ENCODE results near the gene C2CD2. TPM values are rescaled to one million over a fixed set of nuclear protein-coding genes. Genes with fewer than 3 reads are reported as not detected.

Gene C2CD2
- total and polyA plus RNA-seq, 2 experiments from 2014 or later, result 6.4 to 13.9 TPM

- H3K9me3 ChIP-seq (ENCODE audit: low read depth), result no peaks in the 10 kb centered on the region
- H3K36me3 ChIP-seq (replicated peaks; ENCODE audit: insufficient read depth, low read depth), result no peaks in the 10 kb centered on the region
- WGBS (ENCODE audit: low lambda C conversion rate, missing lambda C conversion rate), result 92% methylated on average over 5 of the region's 5 CpGs
- H3K79me2 ChIP-seq, result no peaks in the 10 kb centered on the region
- no peaks in the 10 kb centered on the region for H3K9me2 ChIP-seq (replicated peaks; ENCODE audit: insufficient read depth)
- no peak overlapping the region for H2AFZ ChIP-seq
- no peak for TF ChIP-seq EZH2 (IDR thresholded peaks at IDR 0.05; ENCODE audit: borderline replicate concordance)
- no peaks in the 10 kb centered on the region for H4K20me1 ChIP-seq (ENCODE audit: insufficient read depth, poor library complexity, severe bottlenecking)
- no peaks in the 10 kb centered on the region for H3K27me3 ChIP-seq
- H3K4me3 ChIP-seq, result no peak overlapping the region
- DNase-seq (ENCODE audit: low spot score), result no peak
- no peaks in the 10 kb centered on the region for H3K4me1 ChIP-seq (ENCODE audit: insufficient read depth)
- H3K27ac ChIP-seq, result no peak overlapping the region
- no peak overlapping the region for H3K4me2 ChIP-seq
Measured at GRCh38 chr21:41970106-41970391, 16.2 kb upstream of the C2CD2 start.

- no peak overlapping the region for H3K4me3 ChIP-seq
- 82% methylated on average over 4 of the region's 4 CpGs for WGBS (ENCODE audit: low lambda C conversion rate, missing lambda C conversion rate)
- no peaks in the 10 kb centered on the region for H3K9me2 ChIP-seq (replicated peaks; ENCODE audit: insufficient read depth)
- no peaks in the 10 kb centered on the region for H3K9me3 ChIP-seq (ENCODE audit: low read depth)
- no peaks in the 10 kb centered on the region for H3K79me2 ChIP-seq
- TF ChIP-seq EZH2phosphoT487 (IDR thresholded peaks at IDR 0.05; ENCODE audit: low read depth, severe bottlenecking, unreplicated experiment), result no peak
- TF ChIP-seq, protein P1, sequence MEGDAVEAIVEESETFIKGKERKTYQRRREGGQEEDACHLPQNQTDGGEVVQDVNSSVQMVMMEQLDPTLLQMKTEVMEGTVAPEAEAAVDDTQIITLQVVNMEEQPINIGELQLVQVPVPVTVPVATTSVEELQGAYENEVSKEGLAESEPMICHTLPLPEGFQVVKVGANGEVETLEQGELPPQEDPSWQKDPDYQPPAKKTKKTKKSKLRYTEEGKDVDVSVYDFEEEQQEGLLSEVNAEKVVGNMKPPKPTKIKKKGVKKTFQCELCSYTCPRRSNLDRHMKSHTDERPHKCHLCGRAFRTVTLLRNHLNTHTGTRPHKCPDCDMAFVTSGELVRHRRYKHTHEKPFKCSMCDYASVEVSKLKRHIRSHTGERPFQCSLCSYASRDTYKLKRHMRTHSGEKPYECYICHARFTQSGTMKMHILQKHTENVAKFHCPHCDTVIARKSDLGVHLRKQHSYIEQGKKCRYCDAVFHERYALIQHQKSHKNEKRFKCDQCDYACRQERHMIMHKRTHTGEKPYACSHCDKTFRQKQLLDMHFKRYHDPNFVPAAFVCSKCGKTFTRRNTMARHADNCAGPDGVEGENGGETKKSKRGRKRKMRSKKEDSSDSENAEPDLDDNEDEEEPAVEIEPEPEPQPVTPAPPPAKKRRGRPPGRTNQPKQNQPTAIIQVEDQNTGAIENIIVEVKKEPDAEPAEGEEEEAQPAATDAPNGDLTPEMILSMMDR (IDR thresholded peaks at IDR 0.05; ENCODE audit: poor library complexity), result no peak
- TF ChIP-seq EZH2 (IDR thresholded peaks at IDR 0.05; ENCODE audit: borderline replicate concordance), result no peak
- H3K4me2 ChIP-seq, result no peak overlapping the region
- no peaks in the 10 kb centered on the region for H3K36me3 ChIP-seq (replicated peaks; ENCODE audit: insufficient read depth, low read depth)
- H4K20me1 ChIP-seq (ENCODE audit: insufficient read depth, poor library complexity, severe bottlenecking), result no peaks in the 10 kb centered on the region
- DNase-seq (ENCODE audit: low spot score), result no peak
- H3K27me3 ChIP-seq, result no peaks in the 10 kb centered on the region
- no peaks in the 10 kb centered on the region for H3K4me1 ChIP-seq (ENCODE audit: insufficient read depth)
- H3K27ac ChIP-seq, result no peak overlapping the region
- no peak overlapping the region for H2AFZ ChIP-seq
Measured at GRCh38 chr21:41967708-41968107, 13.9 kb upstream of the C2CD2 start.

- H3K27ac ChIP-seq, result no peak overlapping the region
- no peaks in the 10 kb centered on the region for H3K4me1 ChIP-seq (ENCODE audit: insufficient read depth)
- H3K79me2 ChIP-seq, result no peaks in the 10 kb centered on the region
- no peaks in the 10 kb centered on the region for H3K27me3 ChIP-seq
- no peak overlapping the region for H3K4me2 ChIP-seq
- H4K20me1 ChIP-seq (ENCODE audit: insufficient read depth, poor library complexity, severe bottlenecking), result no peaks in the 10 kb centered on the region
- H3K9me2 ChIP-seq (replicated peaks; ENCODE audit: insufficient read depth), result no peaks in the 10 kb centered on the region
- 92% methylated on average over 10 of the region's 10 CpGs for WGBS (ENCODE audit: low lambda C conversion rate, missing lambda C conversion rate)
- no peak overlapping the region for H2AFZ ChIP-seq
- TF ChIP-seq EZH2 (IDR thresholded peaks at IDR 0.05; ENCODE audit: borderline replicate concordance) (no peak), EZH2phosphoT487 (IDR thresholded peaks at IDR 0.05; ENCODE audit: low read depth, severe bottlenecking, unreplicated experiment) (no peak)
- TF ChIP-seq, protein P1 (IDR thresholded peaks at IDR 0.05; ENCODE audit: poor library complexity), result no peak
- H3K9me3 ChIP-seq (ENCODE audit: low read depth), result no peaks in the 10 kb centered on the region
- H3K36me3 ChIP-seq (replicated peaks; ENCODE audit: insufficient read depth, low read depth), result no peaks in the 10 kb centered on the region
- no peak overlapping the region for H3K4me3 ChIP-seq
- no peak for DNase-seq (ENCODE audit: low spot score)
Measured at GRCh38 chr21:41966872-41967621, 13.2 kb upstream of the C2CD2 start.

DNA sequence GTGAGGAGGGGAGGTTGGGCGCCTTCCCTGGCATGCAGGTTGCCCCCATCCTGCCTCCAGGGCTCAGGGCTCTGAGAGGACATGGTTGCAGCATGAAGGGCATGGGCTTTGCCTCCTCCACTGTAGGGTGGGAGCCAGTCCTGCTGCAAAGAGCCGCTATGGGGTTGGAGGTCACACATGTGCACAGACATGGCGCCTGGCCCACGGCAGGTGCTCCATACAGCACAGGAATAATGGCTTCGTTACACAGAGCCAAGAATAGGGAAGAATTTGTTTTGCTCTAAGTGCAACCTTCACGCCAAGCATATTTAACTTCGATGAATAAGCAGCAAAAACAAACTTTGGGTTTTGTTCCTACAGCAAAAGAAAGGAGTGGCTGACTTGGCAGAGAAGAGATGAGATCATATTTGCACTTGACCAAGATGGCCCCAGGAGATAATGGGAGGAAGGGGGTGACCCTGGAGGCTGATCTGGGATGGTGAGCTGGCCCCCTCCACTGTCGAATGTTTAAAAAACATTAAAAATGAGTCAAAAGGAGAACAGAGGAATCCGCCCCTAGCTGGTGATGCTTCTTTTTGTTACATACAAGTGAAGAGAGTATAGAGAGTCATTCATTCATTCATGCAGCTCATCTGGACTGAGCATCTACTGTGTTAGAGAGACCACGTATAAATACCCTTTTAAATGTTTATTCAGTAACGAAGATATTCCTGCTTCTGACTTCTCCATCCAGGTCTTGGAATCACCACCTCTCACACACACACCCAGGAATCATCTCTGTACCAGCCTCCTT is 12.4 kb upstream of the C2CD2 start:
- H3K36me3 ChIP-seq (replicated peaks; ENCODE audit: insufficient read depth, low read depth), result no peaks in the 10 kb centered on the region
- no peaks in the 10 kb centered on the region for H3K27me3 ChIP-seq
- no peak overlapping the region for H2AFZ ChIP-seq
- 82% methylated on average over 11 of the region's 11 CpGs for WGBS (ENCODE audit: low lambda C conversion rate, missing lambda C conversion rate)
- H3K79me2 ChIP-seq, result no peaks in the 10 kb centered on the region
- no peaks in the 10 kb centered on the region for H3K4me1 ChIP-seq (ENCODE audit: insufficient read depth)
- TF ChIP-seq EZH2phosphoT487 (IDR thresholded peaks at IDR 0.05; ENCODE audit: low read depth, severe bottlenecking, unreplicated experiment), result no peak
- TF ChIP-seq, protein P1 (IDR thresholded peaks at IDR 0.05; ENCODE audit: poor library complexity), result no peak
- TF ChIP-seq EZH2 (IDR thresholded peaks at IDR 0.05; ENCODE audit: borderline replicate concordance), result no peak
- no peaks in the 10 kb centered on the region for H3K9me3 ChIP-seq (ENCODE audit: low read depth)
- no peaks in the 10 kb centered on the region for H4K20me1 ChIP-seq (ENCODE audit: insufficient read depth, poor library complexity, severe bottlenecking)
- H3K4me2 ChIP-seq, result no peak overlapping the region
- no peak for DNase-seq (ENCODE audit: low spot score)
- no peak overlapping the region for H3K27ac ChIP-seq
- H3K9me2 ChIP-seq (replicated peaks; ENCODE audit: insufficient read depth), result no peaks in the 10 kb centered on the region
- H3K4me3 ChIP-seq, result no peak overlapping the region
